HFFc6 (cell line): ENCODE measurements around the gene PAK6. TPM values are rescaled to one million over a fixed set of nuclear protein-coding genes. Genes with fewer than 3 reads are reported as not detected.

Experiments used
- DNase-seq: peaks from one replicate; pipeline ENCODE4 v3.0.0-alpha.2; 2018
- H3K27ac Mint-ChIP-seq: 2 replicates; pipeline ENCODE4 v1.8.0; 2020; ENCODE audit warnings: mild to moderate bottlenecking, mixed read lengths
- H3K27me3 Mint-ChIP-seq: 2 replicates; pipeline ENCODE4 v1.8.0; 2021; ENCODE audit warnings: mild to moderate bottlenecking, moderate library complexity, mixed read lengths; ENCODE audit not compliant: insufficient read depth
- H3K36me3 Mint-ChIP-seq: 2 replicates; pipeline ENCODE4 v1.8.0; 2021; ENCODE audit warnings: low read depth, mixed read lengths
- H3K4me1 Mint-ChIP-seq: 2 replicates; pipeline ENCODE4 v1.8.0; 2020; ENCODE audit warnings: low read depth, mixed read lengths
- H3K4me3 Mint-ChIP-seq: 2 replicates; pipeline ENCODE4 v1.8.0; 2020; ENCODE audit warnings: mild to moderate bottlenecking, moderate library complexity, mixed read lengths
- H3K9me3 Mint-ChIP-seq: 2 replicates; pipeline ENCODE4 v1.8.0; 2020; ENCODE audit warnings: mild to moderate bottlenecking, mixed read lengths
- total RNA-seq, 6 experiments: library from RNA; stranded (reverse); fragmentation: NEBNext Ultra II Directional; extraction: Animal tissue kit (Norgen Biotek cat#: 25700); gene quantifications; 2 replicates in 1 of 6; 3 replicates in 5 of 6; pipeline ENCODE4 v1.2.3, GENCODE V29; 2021
- TF ChIP-seq, protein P1 (sequence below): fragments of 200-600 bp; sonication (generic); IDR thresholded peaks from 2 replicates; pipeline ENCODE4 v1.5.0; 2021; ENCODE audit warnings: antibody characterized with exemption, mild to moderate bottlenecking

PAK6 gene
- total RNA-seq, 6 experiments from 2014 or later, result not detected

DNA sequence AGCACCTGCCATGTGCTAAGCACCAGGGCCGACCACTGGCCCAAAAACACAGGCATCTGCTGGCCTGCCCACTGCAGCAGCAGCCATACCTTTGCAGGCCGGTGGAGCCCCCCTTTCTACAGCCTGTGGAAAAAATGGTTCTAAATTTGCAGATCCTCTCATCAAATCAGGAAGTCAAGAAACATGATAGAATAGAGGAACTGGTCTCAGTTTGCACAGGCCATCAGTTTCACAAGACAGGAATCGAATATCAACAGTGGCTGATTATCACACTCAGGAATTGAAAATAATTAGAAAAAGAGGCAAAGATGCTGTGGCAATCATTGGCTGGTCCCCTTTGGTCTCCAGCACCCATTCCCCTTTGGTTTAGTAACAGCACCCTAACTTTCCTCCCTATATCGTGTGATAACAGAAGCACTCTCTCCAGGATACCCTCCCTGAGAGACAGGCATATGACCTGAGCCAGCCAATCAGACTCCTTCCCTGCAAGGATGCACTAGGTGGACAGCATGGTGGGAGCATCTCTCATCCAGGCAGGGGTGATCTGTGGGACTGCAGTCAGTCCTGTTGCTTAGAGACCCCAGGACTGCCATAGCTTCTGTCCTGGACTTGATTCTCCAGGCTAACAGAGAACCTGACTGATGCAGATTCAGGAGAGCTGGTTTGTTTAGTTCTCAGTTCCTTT lies 3.5 kb upstream of the PAK6 start:
- TF ChIP-seq, protein P1, sequence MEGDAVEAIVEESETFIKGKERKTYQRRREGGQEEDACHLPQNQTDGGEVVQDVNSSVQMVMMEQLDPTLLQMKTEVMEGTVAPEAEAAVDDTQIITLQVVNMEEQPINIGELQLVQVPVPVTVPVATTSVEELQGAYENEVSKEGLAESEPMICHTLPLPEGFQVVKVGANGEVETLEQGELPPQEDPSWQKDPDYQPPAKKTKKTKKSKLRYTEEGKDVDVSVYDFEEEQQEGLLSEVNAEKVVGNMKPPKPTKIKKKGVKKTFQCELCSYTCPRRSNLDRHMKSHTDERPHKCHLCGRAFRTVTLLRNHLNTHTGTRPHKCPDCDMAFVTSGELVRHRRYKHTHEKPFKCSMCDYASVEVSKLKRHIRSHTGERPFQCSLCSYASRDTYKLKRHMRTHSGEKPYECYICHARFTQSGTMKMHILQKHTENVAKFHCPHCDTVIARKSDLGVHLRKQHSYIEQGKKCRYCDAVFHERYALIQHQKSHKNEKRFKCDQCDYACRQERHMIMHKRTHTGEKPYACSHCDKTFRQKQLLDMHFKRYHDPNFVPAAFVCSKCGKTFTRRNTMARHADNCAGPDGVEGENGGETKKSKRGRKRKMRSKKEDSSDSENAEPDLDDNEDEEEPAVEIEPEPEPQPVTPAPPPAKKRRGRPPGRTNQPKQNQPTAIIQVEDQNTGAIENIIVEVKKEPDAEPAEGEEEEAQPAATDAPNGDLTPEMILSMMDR, result no peak
- no peaks in the 10 kb centered on the region for H3K36me3 Mint-ChIP-seq
- peaks cover 14% of the 10 kb centered on the region for H3K4me1 Mint-ChIP-seq
- no peak overlapping the region for H3K4me3 Mint-ChIP-seq
- no peak overlapping the region for H3K27ac Mint-ChIP-seq
- peaks cover 15% of the 10 kb centered on the region for H3K27me3 Mint-ChIP-seq
- no peak for DNase-seq
- H3K9me3 Mint-ChIP-seq, result no peaks in the 10 kb centered on the region

GRCh38 chr15:40239404-40239692 lies 485 bp downstream of the PAK6 start:
- no peaks in the 10 kb centered on the region for H3K36me3 Mint-ChIP-seq
- peaks cover 25% of the 10 kb centered on the region for H3K4me1 Mint-ChIP-seq
- H3K4me3 Mint-ChIP-seq, result peak overlapping the region; percentile 52; the same call in 1 of the 2 replicates
- H3K9me3 Mint-ChIP-seq, result no peaks in the 10 kb centered on the region
- no peak for DNase-seq
- peaks cover 21% of the 10 kb centered on the region for H3K27me3 Mint-ChIP-seq
- TF ChIP-seq, protein P1, result no peak
- peak overlapping the region; percentile 21; the same call in 1 of the 2 replicates for H3K27ac Mint-ChIP-seq

DNA sequence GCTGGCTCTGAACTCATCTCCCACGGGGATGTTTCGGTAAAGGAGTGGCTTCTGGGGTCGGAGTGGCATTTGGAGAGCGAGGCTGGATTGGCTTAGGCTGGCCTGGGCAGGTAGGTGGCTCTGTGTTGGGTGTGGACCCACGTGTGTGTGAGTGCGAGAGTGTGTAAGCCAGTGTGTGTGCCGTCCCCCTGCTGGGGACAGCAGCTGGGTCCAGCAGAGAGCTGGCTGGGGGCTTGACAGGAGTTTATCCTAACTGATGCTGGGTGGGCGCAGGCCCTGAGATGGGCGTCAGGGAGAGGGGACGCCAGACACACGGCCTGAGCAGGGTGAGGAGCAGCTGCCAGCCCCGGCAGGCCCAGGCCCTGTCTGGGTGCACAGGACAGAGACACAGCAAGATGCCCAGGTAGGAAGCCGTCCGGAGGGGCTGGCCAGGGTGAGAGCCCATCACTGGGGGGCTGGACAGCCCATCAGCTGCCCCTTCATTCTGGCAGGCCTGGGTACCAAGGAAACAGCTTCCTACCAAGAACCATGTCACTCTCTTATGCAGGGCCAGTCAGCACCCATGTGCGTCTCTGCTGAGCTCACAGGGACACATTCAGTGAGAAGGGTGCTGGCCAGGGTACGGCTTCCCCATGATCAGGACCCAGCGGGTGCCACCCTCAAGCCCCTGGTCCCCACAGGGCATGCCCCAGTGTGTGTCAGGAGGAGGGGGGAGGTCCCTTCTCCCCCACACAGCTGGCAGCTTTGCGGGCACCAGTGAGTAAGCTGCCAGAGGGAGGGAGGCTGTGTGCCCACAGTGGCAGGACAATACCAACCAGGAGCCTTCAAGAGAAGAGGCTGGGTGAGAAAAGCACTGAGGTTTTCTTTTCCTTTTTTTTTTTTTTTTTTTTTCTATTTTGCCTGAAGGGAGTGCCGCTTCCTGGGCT lies 1.1 kb downstream of the PAK6 start:
- H3K27ac Mint-ChIP-seq, result no peak overlapping the region
- peaks cover 25% of the 10 kb centered on the region for H3K4me1 Mint-ChIP-seq
- peaks cover 24% of the 10 kb centered on the region for H3K27me3 Mint-ChIP-seq
- DNase-seq, result no peak
- H3K4me3 Mint-ChIP-seq, result no peak overlapping the region; the same call in 1 of the 2 replicates
- TF ChIP-seq, protein P1, result no peak
- no peaks in the 10 kb centered on the region for H3K9me3 Mint-ChIP-seq
- no peaks in the 10 kb centered on the region for H3K36me3 Mint-ChIP-seq

- no peaks in the 10 kb centered on the region for H3K36me3 Mint-ChIP-seq
- H3K9me3 Mint-ChIP-seq, result no peaks in the 10 kb centered on the region
- TF ChIP-seq, protein P1, result no peak
- H3K27me3 Mint-ChIP-seq, result peaks cover 28% of the 10 kb centered on the region
- no peak for DNase-seq
- H3K27ac Mint-ChIP-seq, result no peak overlapping the region
- H3K4me3 Mint-ChIP-seq, result no peak overlapping the region
- peaks cover 25% of the 10 kb centered on the region for H3K4me1 Mint-ChIP-seq
Observed at GRCh38 chr15:40240619-40241221, 1.9 kb downstream of the PAK6 start.

GRCh38 chr15:40241269-40242212 lies 2.7 kb downstream of the PAK6 start:
- no peak for DNase-seq
- Mint-ChIP-seq H3K36me3 (no peaks in the 10 kb centered on the region), H3K9me3 (no peaks in the 10 kb centered on the region), H3K4me1 (peaks cover 25% of the 10 kb centered on the region), H3K27me3 (peaks cover 34% of the 10 kb centered on the region), H3K4me3 (no peak overlapping the region), H3K27ac (no peak overlapping the region)
- TF ChIP-seq, protein P1, result no peak
